ENCODE data around the gene ATL1.
"Not testable (repeated sequence)": the region's sequence is repeated elsewhere in the genome, so short reads cannot be mapped to it uniquely, and the experiment has no call there.

The ATL1 gene

GRCh38 chr14:50659327-50659974 is 99.5 kb downstream of the ATL1 start:
- no peak for DNase-seq

GRCh38 chr14:50664579-50664978 is 104.6 kb downstream of the ATL1 start:
- not testable (repeated sequence) for DNase-seq

- DNase-seq, result not testable (repeated sequence)
Observed at GRCh38 chr14:50665300-50665699, 105.4 kb downstream of the ATL1 start.

DNA sequence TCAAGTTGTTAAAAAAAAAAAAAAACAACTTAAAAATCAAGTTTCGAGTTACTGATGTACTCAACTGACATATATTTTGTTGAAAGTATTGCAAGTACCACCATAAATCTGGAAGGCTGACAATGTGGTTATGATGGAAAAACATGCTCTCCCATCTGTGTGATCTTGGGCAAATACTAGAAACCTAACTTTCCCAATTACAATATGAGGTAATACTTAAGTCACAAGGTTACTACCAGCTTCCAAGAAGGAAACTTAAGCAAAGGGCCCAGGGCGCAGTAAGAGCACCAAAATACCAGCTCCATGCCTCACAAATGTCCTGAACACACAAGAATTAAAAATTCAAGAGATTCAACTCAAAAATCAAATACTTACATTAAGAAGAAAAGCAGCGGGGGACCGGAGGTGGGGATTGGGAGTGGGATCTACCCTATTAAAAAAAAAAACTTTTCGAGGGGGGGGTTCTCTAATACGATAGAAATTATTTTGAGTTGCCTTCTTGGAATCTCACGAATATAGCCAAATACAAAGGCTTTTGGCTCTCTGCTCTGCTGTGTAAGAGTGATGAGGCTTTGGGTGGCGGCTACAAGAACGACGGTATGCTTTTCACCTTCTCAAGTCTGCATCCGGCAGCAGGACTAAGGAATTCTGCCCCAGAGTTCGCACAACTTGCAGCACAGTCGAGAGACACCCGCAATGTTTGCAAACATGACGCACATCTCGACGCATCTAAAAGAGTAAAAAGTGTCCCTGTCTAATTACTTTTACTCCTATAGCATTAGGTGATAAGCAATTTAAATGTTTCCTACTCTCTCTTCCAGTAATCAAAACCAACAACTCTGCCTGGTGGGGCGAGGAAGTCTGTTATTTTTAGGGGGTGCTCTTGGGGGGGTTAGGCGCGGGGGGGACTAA is 107.1 kb downstream of the ATL1 start:
- no peak for DNase-seq

- DNase-seq, result no peak
Observed at GRCh38 chr14:50667684-50667995, 107.7 kb downstream of the ATL1 start.

- peak; percentile 37 for DNase-seq
Observed at GRCh38 chr14:50667996-50668825, 108.3 kb downstream of the ATL1 start, which contains the start of gene SAV1. Gene SAV1, minus strand, starts transcription at chr14:50668306. Its CDS starts 339 bp downstream, at chr14:50667967.

DNA sequence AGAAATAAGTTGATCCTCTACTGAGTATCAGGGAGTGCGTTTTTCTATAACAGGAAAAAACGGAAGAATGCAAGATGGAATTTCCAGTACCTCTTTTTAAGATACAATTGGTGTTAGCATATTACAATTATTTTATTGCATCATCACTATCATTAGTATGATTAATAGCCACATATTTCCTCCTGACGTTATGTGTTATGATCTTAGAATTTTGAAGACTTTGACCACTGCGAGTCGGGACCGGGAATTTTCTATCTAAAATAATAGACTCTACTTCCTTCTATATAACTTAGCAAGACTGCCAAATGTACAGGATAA is 108.8 kb downstream of the ATL1 start:
- no peak for DNase-seq

GRCh38 chr14:50669441-50669986 is 109.6 kb downstream of the ATL1 start:
- DNase-seq, result no peak

GRCh38 chr14:50670196-50670865 is 110.4 kb downstream of the ATL1 start:
- no peak for DNase-seq

DNA sequence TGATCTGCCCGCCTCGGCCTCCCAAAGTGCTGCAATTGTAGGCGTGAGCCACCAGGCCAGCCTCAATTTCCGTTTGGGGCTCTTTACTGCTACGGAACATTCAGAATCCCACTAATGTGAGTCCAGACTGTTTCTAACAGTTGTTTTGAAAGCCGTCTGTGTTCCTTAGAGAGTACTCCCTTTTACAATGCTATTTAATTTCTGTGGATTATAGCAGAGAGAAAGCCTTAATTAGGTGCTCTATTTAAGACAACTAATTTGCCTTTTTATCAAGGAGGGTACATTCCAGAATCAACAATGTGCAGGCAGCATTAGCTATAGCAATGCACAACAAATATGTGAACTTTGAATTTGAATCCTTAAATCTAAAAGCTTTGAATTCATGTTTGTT is 110.9 kb downstream of the ATL1 start:
- no peak for DNase-seq

GRCh38 chr14:50675597-50675996 is 115.7 kb downstream of the ATL1 start:
- DNase-seq, result no peak

DNA sequence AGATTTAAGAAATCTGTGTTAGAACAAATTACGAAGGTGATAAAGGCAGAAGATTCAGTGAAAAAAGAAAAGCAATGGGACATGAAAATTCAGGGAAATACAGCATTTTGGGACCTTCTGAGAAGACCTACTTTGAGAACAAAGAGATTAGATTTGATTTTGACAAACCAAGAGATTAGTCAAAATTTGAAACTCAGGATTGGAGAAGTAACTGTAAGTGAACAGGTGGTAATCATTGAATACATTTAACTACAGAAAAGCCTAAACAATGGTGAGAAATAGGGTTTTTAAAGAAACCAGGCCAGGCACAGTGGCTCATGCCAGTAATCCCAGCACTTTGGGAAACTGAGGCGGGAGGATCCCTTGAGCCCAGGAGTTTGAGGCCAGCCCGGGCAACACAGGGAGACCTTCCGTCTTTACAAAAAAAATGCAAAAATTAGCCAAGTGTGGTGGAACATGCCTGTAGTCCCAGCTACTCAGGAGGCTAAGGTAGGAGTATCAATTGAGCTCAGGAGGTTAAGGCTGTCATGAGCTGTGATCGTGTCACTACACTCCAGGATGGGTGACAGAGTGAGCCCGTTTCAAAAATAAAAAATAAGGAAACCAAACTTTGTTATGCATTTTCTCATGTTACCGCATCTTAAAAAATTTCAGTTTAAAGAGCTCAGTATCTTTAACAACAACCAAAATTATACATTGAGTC is 117.0 kb downstream of the ATL1 start:
- no peak for DNase-seq

GRCh38 chr14:50677527-50678063 is 117.7 kb downstream of the ATL1 start:
- DNase-seq, result no peak

DNA sequence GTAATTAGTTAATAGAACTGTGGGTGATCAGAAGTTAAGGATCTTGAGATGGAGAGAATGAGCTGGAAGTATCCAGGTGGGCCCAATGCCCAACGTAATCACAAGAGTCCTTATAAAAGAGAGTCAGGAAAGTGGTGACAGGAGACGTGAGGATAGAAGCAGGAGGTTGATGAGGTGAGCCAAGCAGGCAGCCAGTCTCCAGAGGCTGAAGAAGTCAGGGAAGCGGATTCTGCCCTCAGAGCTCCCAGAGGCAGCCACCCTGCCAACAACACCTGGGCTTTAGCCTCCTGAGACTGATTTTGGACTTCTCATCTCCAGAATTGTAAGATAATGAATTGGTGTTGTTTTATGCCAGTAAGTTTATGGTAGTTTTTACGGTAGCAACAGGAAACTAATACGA is 118.2 kb downstream of the ATL1 start:
- no peak for DNase-seq

DNA sequence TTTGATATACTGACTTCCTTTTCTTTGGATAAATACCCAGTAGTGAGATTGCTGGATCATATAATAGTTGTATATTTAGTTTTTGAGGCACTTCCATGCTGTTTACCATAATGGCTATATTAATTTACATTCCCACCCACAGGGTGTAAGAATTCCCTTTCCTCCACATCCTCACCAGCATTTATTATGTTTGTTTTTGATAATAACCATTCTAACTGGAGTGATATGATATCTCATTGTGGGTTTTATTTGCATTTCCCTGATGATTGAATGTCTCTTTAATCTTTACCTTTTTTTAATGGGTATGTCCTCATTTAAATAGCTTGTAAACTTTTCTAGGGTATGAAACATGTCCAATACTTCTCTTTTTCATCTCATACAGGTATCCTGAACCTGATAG is 119.7 kb downstream of the ATL1 start:
- no peak for DNase-seq

Data from NCI-H1048 (cell line).